Mucosa of gallbladder (tissue), 1 donor: ENCODE data around the gene CAV3. TPM values are rescaled to one million over a fixed set of nuclear protein-coding genes. Genes with fewer than 3 reads are reported as not detected.

Source experiments
- DNase-seq: peaks from one replicate; pipeline ENCODE4 v3.0.0-alpha.2; 2020; ENCODE audit warnings: low spot score
- total RNA-seq: library from RNA; stranded (reverse); gene quantifications from one replicate; pipeline ENCODE4 v1.2.1, GENCODE V29; 2021
- donor health status: DM: no; HTN: no; CAD: no.

CAV3 gene
- total RNA-seq, 1 donor from 2014 or later = not detected

DNA sequence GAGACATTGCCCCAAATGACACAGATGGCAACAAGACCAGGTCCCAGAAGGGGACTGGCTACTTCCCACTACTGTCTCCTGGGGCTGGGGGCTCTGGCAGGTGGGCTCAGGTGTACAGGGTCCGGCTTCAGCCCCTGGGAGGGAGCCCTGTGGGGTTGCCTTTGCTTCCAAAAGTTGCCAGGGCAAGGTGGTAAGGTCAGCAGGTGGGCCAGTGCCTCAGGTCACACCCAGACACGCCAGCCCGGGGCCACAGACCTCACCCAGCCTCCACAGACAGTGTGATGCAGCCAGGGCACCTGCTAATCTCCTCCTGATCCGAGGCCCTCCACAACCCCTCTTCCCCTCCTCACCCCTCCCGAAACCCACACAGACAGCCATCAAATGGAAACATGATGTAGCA lies 28.3 kb downstream of the CAV3 start:
- no peak for DNase-seq

DNA sequence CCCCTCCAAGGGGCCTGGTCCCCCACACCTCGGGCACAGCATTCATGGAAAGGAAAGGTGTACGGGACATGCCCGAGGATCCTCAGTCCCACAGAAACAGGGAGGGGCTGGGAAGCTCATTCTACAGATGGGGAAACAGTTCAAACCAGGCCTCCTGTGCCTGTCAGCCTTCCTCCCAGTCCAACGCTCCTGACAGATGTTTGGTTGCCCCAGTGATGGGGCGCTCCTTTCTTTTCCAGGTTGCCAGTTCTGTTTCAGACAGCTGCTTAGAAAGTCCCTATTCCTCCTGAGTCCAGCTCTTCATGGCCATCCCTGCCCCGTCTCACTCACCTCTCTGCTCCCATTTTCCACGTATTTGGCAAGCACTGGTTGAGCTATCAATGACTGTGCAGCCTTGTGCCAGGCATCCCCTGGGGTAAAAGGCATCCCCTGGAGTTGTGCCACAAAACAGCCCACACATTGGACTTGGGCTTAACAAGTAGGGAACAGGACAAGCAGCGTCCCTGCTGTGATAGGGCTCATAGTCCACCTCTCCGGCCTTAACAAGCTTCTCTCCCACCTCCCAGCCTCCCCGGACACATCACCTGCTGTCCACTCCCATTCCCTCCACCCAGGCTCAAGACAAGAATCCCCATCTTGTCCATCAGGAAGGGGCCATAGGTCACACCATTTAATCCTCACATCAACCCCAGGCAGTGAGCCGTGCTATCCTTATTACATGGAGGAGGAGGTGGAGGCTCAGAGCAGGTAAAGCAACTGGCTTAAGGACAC lies 29.2 kb downstream of the CAV3 start:
- DNase-seq = no peak

DNA sequence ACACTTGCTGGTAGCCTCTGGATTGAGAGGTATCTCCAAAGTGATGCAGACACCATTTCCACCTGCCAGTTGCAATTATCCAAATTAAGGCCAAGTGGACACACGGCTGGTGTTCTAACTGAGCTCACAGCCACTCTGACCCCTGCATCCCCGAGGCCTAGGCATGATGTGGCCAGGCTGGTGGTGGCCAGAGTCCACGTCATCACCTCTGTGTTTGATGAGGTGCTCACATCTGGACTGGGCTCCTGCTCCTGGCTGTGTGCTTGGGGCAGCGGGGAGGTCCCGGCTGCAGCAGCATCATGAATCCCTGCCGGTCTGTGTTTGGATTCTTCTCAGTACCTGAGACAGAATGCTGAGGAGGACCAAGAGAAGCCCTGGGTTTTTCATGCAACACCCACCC lies 30.9 kb downstream of the CAV3 start:
- no peak for DNase-seq

DNA sequence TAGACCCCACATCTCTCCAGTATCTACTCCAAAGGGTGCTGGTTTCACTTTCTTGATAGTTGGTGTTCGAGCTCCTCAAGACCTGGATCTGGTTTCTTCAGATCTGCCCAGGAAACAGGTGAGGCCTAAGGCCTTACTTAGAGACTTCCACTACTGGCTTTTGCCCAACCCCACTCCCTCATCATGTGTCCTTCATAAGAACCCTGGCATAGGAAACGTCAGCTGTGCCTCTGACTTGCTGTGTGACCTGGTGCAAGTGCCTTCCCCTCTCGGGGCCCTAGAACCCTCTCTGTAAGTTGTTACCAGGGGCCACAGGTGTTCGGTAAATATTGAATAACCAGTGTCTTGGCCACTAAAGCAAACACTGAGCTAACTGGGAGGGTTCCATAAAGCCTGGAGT lies 31.9 kb downstream of the CAV3 start:
- DNase-seq = no peak

DNA sequence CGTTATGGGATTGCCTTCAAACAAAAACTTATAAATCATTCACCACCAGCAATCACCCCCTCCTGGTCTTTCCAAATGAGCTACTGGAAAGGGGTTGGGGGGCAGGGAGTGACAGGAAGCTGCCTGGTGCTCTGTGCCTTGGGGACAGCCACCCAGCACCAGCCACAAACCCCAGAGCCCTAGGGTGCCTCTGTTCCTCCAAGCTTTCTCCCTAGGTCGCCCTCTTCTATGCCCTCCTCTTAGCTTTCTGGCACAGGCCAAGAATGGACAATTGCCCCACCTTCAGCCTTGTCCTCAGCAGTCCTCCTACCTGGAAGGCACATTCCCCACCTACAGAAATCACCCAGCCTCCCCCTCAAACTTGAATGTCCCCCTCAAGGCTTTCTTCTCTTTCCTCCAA lies 32.5 kb downstream of the CAV3 start:
- no peak for DNase-seq

DNA sequence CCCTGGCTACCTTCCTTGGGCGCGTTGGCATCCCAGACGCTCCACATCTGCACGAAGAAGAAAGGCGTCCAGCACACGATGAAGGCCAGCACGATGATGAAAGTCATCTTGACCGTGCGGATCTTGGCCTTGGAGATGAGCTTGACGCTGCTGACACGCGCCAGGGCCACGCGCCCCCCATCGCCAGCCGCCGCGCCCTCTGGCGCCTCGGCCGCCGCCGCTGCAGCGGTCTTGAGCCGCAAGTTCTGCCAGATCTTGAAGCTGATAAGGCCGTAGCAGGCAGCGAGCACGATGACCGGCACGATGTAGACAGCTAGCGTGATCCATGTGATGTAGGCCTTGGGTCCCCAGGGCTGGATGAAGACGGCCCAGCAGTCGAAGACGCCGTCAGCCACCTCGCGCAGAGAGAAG lies 33.7 kb downstream of the CAV3 start:
- no peak for DNase-seq

DNA sequence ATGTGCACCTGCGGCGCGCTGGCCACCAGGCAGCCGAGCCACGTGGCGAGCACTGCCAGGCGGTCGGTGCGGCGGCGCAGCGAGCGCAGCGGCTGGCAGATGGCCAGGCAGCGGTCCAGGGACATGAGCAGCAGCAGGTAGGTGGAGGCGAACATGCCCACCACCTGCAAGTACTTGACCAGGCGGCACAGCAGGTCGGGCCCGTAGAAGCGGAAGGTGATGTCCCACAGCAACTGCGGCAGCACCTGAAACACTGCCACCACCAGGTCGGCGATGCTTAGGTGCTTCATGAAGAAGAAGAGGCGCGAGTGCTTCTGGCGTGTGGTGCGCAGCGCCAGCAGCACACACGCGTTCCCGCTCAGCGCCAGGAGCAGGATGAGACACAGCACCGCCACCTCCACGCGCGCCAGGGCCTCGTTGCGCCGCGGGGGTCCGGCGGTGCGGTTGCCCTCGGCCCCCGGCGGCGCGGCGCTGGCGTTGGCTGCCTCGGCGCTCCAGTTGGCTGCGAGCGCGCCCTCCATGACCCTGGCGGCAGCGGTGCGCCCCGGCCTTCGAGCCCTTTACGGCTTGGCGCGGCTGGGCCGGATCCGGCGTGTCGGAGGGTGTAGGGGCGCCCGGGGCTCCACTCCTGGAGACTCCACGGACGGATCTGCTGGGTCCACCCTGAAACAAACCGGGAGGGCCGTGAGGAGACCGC lies 34.2 kb downstream of the CAV3 start:
- DNase-seq = no peak

DNA sequence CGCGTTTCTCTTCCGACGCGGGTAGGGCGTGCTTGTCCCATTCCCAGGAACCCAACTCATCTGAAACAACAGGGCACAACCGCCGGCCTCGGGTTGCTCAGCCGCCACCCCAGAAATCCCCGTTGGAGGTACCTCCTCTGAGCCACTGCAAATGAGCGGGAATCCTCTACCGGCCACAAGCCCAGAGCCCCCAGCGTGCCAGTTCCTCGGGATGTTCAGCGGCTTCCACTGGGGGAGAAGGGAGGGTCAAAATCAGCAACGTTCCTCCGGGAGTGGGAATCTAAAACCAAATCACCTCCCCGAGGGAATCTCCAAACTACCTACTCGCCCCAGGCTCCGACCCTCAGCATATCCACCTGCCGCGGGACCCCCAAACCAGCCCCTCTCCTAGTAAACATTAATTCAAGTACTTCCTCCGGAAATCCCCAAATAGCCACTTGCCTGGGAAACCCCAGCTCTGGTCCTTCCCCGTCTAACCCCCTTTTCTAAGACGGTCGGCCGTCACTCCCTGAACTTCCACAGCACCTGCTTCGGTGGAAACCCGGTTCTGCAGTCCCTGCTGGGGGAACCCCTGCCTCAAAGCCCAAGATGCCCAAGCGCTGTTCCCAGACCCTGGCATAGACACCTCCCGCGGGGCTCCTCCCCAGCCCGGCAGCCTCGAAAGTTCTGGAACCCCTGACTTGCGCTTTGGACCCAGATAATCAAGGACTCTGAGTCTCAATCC lies 34.9 kb downstream of the CAV3 start:
- DNase-seq = no peak

DNA sequence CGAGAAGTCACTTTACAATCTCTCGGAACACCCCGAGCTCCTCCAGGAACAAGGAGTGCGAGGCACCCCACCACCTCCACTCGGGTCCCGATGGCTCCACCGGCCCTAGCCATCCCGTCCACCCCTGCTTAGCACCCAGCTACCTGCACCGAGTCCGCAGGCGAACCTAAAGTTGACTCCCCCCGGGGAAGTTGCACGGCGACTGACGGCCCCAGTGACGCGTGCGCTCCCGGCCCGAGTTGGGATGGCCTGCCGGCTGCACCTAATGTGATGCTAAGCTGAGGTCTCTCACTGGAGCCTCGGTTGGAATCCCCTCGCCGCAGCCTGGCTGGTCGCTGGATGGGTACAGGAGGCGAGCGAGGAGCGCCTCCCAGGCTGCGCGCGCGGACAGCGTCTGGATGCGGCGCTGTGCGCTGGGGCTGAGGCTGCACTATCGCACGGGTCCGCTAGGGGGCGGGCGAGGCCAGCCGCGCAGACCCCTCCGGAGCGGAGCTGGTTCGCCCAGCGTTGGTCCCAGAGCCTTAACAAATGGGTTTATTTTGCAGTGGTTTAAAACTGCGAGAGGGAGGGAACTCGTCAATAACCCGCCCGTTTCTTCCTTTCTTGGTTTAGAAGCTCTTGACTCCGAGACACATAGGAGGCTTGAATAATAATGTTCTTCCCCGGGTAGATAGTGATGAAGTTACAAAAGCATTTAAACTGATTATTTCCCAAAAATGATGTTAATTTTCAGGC lies 35.7 kb downstream of the CAV3 start, which contains the start of gene OXTR:
TSS of gene OXTR (minus strand) at position 526 of the 735 bp plus-strand sequence. CDS start 1,426 bp downstream, outside the sequence.
- peak; percentile 43 for DNase-seq

DNA sequence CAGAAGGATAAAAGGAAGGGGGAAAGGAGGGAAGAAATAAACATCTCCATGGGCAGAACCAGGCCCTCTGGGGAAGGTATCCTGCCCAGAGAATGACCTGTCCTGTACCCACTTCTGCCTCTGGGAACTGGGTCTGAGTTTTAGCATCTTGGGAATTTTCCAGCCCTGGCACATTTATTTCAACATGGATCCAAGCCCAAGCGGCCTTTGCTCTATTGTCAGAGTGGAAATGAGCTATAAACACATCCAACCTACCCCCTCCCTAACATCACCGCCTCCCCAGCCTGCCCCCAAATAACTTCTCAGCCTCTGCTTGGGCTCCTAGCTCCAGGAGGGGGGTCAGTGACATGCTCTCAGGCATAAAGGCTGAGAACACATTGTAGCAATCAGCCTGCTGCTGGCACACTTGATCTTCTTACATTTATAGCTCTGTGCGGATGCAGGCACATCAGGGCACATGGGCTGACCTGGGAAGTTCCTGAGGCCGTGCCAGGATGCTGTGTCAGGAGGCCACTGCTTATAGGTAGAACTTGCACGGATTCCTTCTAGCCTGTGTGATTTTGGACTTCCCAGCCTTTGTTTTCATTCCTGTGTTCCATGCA lies 40.4 kb downstream of the CAV3 start:
- DNase-seq = no peak

DNA sequence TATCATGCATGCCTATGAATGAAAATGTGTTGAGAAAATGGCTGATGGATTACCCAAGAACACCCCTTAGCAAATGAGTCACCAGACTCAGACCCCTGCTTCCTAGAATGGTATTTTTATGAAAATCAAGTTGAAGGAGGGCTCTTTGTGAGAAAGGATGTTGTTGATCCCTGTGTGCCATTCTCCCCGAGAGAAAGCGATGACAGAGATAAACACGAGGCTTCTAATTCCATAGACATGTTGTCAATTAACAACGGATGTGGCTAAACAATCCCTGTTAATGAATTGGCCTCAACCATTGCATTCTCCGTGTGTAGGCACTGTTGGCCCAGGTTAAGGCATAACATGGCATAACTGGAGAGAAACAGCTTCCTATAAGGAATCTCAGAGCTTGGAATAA lies 41.6 kb downstream of the CAV3 start:
- DNase-seq = no peak

DNA sequence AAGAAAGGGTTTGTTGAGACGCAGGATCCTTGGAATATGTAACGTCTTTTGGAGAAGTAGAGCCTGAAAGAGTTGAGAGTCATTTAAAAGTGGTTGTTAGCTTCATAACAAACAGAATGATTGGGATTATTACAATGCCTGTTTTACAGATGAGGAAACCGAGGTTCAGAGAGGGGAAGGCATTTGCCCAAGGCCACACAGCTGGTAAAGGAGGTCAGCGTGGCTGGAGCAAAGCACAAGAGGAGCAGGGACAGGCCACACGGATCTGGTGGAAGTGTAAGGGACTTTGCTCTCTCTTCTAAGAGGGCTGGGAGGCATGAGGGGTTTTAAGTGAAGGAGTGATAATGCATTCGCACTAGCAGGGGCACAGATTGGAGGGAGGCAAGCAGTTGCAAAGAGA lies 42.0 kb downstream of the CAV3 start:
- DNase-seq = no peak

DNA sequence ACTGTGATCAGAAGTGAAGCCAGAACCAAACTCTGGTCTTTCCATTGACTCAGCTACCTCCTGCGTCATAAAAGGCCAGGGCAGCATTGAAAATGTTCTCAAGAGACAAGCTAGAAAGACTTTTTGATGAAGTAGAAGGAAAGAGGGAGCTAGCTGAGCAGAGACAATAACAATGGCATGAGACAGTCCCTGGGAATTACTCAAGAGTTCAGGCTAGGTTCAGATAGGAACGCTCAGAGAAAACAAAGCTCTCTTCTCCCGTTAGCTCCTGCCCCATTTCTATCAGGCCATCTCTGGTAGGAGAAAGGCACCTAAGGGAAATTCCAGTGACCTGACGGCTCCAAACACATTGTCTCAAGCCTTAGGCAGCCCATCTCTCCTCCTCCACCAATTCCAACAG lies 42.8 kb downstream of the CAV3 start:
- DNase-seq = no peak

DNA sequence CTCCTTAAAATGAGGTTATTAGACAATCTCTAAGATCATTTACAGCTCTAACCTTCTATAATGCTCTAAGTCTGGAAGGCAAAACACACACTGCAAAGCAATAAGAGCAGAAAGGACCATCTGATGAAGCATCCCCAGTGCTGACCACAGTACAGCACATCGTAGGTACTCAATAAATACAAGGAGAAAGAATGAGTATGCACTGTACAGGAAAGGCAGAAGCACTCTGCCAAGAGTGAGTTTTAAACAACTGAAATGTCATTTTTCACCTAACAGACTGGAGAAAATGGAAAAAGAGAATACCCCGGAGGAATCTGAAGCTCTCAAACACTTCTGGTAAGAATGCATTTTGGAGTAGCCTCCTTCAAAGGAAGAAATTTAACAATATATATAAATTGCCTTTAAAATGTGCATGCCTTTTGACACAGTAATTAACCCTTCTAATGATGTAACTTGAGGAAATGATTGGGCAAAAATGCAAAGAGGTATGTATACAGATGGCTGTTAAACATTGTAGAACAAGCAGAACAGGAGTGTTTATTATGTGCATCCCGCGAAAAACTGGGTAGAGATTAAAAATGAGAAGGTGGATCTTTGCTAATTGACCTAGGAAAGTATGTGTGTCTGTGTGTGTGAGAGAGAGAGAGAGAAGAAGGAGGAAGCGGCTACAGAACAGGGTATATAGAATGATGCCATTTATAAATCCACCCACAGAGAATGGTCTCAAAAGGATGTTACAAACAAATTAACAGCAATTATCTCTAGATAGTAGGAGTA lies 43.8 kb downstream of the CAV3 start:
- no peak for DNase-seq

DNA sequence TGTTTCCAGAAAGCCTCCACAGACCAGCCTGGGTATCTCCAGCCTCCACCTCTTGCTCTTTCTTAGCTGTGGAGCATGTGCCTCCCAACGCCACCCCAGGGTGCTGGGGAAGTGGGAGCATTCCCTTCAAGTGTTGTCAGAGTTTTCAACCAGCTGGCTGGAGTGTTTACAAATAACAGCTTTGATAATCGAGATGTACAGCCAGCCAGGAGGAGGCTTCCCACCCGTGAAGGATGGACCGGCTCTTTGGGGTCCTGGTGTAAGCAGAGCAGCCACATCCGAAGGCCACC lies 44.3 kb downstream of the CAV3 start:
- DNase-seq = no peak

DNA sequence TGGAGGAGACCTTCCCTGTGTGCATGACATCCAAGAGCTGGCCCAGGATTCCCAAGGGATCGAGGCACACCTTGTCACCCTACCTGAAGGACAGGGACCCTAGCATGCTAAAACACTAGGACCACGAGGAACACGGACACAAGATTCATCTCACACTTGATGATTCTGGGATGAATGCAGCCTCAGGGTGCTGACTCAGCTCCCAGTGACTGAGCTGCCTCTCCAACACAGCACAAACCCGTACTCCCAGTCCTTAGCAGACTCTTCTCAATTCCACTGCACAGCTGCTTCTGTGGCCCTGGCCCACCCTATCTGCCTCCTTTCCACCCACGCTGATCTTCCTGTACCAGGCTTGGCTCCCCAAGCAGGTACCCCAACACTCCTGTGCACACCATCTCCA lies 44.9 kb downstream of the CAV3 start:
- no peak for DNase-seq

DNA sequence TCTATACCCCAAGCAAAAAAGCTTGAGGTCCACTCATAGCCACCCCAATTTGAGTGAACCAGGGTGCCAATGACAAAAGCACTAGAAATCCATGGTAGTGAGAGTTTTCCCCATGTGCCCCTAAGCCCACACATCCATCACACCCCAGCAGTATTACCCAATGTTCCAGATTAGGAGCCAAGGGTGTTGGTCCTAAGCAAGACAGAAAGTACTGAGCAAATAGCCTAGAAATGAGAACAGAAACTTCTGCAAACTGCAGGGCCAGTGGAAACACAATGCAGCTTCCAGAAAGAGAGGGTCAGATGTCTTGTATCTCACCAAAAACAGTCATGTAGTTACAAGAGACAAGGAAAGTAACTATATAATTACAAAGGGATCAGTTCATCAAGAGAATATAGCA lies 46.7 kb downstream of the CAV3 start:
- DNase-seq = no peak

DNA sequence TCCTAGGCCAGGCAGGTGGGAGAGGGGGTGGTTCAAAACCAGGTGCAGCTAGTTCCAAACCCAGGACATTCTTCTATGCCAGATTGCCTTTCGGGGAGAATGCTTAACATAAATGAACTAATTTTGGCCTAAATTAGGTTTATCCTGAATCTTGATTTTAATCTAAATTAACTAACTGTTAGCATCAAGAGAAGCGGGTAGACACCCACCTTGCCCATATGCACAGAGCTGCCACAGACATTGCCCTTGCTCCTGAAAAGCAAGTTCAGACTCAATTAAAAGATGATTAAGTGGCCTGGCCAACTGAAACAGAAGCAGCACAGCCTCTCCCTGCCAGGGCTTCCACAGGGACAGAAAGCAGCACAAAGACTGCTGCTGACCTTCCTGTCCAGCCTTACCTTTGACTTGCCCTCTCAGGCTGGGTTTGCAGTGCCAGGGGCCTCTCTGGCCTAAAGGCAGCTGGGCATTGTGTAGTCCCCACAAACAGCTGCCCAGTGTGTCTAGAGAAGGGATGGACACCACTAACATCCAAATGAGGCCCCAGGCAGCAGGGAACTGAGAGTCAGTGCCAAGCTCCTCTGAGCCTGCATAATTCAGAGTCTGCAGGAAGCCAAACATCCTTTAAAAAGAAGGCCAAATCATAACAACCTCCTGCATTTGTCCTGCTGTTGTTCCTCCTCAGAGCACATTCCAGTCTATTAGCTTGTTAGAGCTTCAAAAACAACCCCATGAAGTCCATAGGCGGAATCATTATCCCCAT lies 51.3 kb downstream of the CAV3 start:
- no peak for DNase-seq

DNA sequence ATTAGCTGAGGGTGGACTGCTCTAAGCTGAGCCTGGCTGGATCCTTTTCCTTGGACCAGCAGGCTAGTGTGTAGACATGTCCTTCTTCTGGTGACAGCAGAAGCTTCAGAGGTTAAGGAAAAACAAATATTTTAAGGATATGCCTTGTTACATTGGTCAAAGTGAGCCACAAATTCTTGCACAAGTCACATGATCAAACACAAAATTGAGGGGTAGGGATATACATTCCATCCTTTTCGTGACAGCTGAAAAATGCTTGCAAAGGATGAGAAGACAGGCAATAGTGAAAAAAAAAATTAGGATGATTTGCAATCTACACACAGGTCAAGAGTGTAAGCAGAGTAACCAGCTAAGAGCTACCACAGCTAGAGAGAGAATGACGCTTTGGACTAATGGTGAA lies 56.9 kb downstream of the CAV3 start:
- no peak for DNase-seq

DNA sequence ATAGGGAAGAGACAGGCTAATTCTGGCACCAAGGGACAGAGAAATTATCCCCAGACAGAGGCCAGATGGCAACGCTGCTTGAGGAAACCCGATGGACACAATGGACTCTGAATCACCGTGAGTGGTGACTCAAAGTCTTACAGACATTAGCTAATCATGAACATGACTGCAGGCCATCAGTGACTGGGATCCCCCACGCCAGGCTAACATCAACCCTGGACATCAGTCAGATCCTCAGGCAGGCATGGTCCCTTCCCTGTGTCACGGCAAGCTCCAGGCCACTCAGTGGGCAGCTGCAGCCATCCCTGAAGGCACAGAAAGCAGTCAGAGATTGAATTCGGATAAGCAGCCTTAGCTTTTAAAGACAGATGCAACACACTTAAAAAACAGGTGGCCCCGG lies 59.6 kb downstream of the CAV3 start:
- DNase-seq = no peak
